ENCODE data around the gene ALDH1L1.

DNA sequence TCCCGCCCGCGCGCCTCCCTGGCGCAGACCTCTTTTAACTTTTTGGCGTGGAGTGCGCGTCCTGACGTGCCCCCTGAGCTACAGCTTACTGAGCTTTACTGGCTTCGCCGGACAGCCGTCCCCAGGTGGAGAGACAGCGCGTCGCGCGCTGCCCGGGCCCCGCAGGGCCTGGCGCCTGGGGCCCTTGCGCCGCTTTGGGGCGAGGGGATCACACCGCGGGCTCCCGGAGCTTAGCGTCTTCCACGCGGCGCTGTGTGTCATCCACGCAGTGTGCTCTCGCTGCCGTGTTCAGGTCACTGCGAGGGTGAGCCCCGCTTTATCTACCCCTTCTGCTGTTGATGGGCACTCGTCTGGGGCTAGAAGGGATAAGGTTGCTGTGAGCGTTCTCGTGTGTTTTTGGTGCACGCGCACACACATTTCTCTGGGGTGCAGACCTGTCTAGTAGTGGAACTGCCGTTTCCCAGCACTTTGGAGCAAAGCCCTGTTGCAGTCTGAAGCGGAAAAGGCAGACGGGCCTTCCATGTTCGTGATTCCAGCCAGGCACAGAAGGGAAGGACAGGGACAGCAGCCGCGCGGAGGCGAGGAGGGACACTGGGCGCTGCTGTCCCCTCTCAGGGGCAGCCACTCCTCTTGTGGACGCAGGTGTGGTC lies 33.1 kb upstream of the ALDH1L1 start:
- TF ChIP-seq POLR2A (IDR thresholded peaks at IDR 0.05; ENCODE audit: low read length) = no peak
- no peak for TF ChIP-seq GATA1 (IDR thresholded peaks at IDR 0.05; ENCODE audit: low read depth, low read length)

Data from erythroblast (primary cell).